Pancreas (tissue), 10 donors: ENCODE data around the gene BNIP3. TPM values are rescaled to one million over a fixed set of nuclear protein-coding genes. Genes with fewer than 3 reads are reported as not detected.

Experiments
- ATAC-seq, 4 donors: fragments of 200-7000 bp; cut with Tn5 transposase; one replicate each; pipeline versions ENCODE4 v1.8.0 to v1.9.1; 2020; ENCODE audit warnings: mild to moderate bottlenecking in 4 of 4, moderate library complexity in 4 of 4
- DNase-seq, 6 donors: peaks; one replicate each; pipeline ENCODE4 v3.0.0-alpha.2; 2020
- FAIRE-seq: peaks from 2 replicates; lab custom pipeline; 2012; peaks lifted over from hg19 to GRCh38; lab: Jason Lieb, UNC
- H3K27ac ChIP-seq, 4 donors: fragments of 200-600 bp; sonication (generic); 1 replicate in 3 of 4; 2 replicates in 1 of 4; pipeline versions ENCODE4 v1.5.0 to v1.8.0; 2020
- H3K27me3 ChIP-seq, 4 donors: fragments of 200-600 bp; one replicate each; pipeline ENCODE4 v1.8.0; 2021
- H3K36me3 ChIP-seq, 3 donors: fragments of 200-600 bp; sonication (generic) in 1 of 3; one replicate each; pipeline versions ENCODE4 v1.5.0 to v1.8.0; 2020 to 2021
- H3K4me1 ChIP-seq, 3 donors: fragments of 200-600 bp; one replicate each; pipeline ENCODE4 v1.8.0; 2021
- H3K4me3 ChIP-seq, 4 donors: fragments of 200-600 bp; sonication (generic) in 2 of 4; one replicate each; pipeline versions ENCODE4 v1.5.0 to v1.8.0; 2020 to 2021
- H3K9me3 ChIP-seq, 4 donors: fragments of 200-600 bp; one replicate each; pipeline ENCODE4 v1.8.0; 2021
- CTCF ChIP-seq, 4 donors: fragments of 200-600 bp; sonication (generic) in 3 of 4; IDR thresholded peaks; one replicate each; pipeline versions ENCODE4 v1.5.0 to v1.8.0; 2021; ENCODE audit warnings: antibody characterized with exemption in 4 of 4
- WGBS, 2 donors: extraction: QIAGEN DNeasy Blood & Tissue Kit; methylation state at CpG; one replicate each; pipeline ENCODE4 v1.1.7; 2013; 5-methylcytosine and 5-hydroxymethylcytosine counted together
- intact Hi-C, 3 donors: fragments of 100-400 bp; cut with DNase I; formaldehyde crosslinking; loops; one replicate each; pipeline versions ENCODE4 v1.11.1 to v1.14.2; 2022
- polyA plus RNA-seq, 2 donors: library from polyadenylated mRNA; stranded (reverse); fragments of 200-250 nt; gene quantifications; one replicate each; pipeline ENCODE4 v1.2.3, GENCODE V29; 2013
- total RNA-seq, 6 donors: library from RNA; stranded (reverse); fragmentation: NEBNext Ultra II Directional in 4 of 6; extraction: Animal tissue kit (Norgen Biotek cat#: 25700) in 4 of 6; gene quantifications; one replicate each; pipeline versions ENCODE4 v1.2.1 to v1.2.4, GENCODE V29; 2021 to 2023
- donor health status: healthy with polysubstance abuse.
- donor health status: DM: no; HTN: no; CAD: no; lungs with moderate emphysema.
- donor health status: DM: no; HTN: no; CAD: no.
- donor health status: control.
- donor health status: control.
- donor health status: Bipolar disorder and iron deficiency.
- donor health status: DM: yes; HTN: yes; CAD: no.
- donor health status: DM: no; HTN: no; CAD: no.
- donor health status: DM: no; HTN: no; CAD: no.
- donor health status: DM: yes; HTN: yes; CAD: no.

Gene BNIP3
- total RNA-seq (100 to 1,000 TPM in 4 of 6 donors, 10 to 100 TPM in 2; 65.7 to 471 (median 217) TPM), polyA plus RNA-seq (100 to 1,000 TPM in 1 of 2 donors, 10 to 100 TPM in 1; 84.2 to 166 TPM)

GRCh38 chr10:131981429-131982184 is at the start of gene BNIP3:
Gene BNIP3, minus strand, starts transcription at chr10:131981923. Its CDS starts 117 bp downstream, at chr10:131981806.
- peak within 1 kb of the TSS; percentile 85 to 89 (median 88) for H3K27ac ChIP-seq
- intact Hi-C loops = no loop called here
- peak; percentile 81 to 89 (median 83) for ATAC-seq
- no peak for FAIRE-seq
- no peak for TF ChIP-seq CTCF (IDR thresholded peaks at IDR 0.05)
- WGBS, 2 donors = 0 to 1% methylated on average over 65 to 100 of the region's 100 CpGs
- no peaks in the 10 kb centered on the region for H3K36me3 ChIP-seq
- peak; percentile 94 to 99 (median 98) for DNase-seq
- no peaks in the 10 kb centered on the region for H3K27me3 ChIP-seq
- H3K4me3 ChIP-seq = peak within 1 kb of the TSS; percentile 76 to 99 (median 96)
- H3K4me1 ChIP-seq = peaks cover 0 to 17% (median 0%) of the 10 kb centered on the region in 3 donors
- H3K9me3 ChIP-seq = no peaks in the 10 kb centered on the region

GRCh38 chr10:132030898-132031463 is 49.3 kb upstream of the BNIP3 start:
- FAIRE-seq = no peak
- ATAC-seq = no peak
- Histone ChIP-seq H3K27ac (no peak overlapping the region), H3K4me3 (no peak overlapping the region), H3K36me3 (no peaks in the 10 kb centered on the region), H3K4me1 (no peaks in the 10 kb centered on the region), H3K27me3 (peaks cover 0 to 5% (median 0%) of the 10 kb centered on the region in 4 donors), H3K9me3 (no peaks in the 10 kb centered on the region)
- intact Hi-C loops = no loop called here
- no peak for TF ChIP-seq CTCF (IDR thresholded peaks at IDR 0.05)
- no peak for DNase-seq
- 57 to 58% methylated on average over 12 of the region's 12 CpGs for WGBS, 2 donors

- no peak for TF ChIP-seq CTCF (IDR thresholded peaks at IDR 0.05)
- WGBS, 2 donors = 54 to 56% methylated on average over 6 of the region's 6 CpGs
- intact Hi-C loops = no loop called here
- no peak overlapping the region for H3K27ac ChIP-seq
- no peaks in the 10 kb centered on the region for H3K36me3 ChIP-seq
- no peak for DNase-seq
- no peak for ATAC-seq
- no peaks in the 10 kb centered on the region for H3K9me3 ChIP-seq
- no peak for FAIRE-seq
- no peaks in the 10 kb centered on the region for H3K4me1 ChIP-seq
- H3K27me3 ChIP-seq = peaks cover 0 to 5% (median 5%) of the 10 kb centered on the region in 4 donors
- no peak overlapping the region for H3K4me3 ChIP-seq
Measured at GRCh38 chr10:132028706-132029105, 47.0 kb upstream of the BNIP3 start.

GRCh38 chr10:132027423-132027983 is 45.8 kb upstream of the BNIP3 start:
- no peaks in the 10 kb centered on the region for H3K9me3 ChIP-seq
- no peak for ATAC-seq
- H3K27me3 ChIP-seq = peaks cover 0 to 5% (median 2%) of the 10 kb centered on the region in 4 donors
- no peaks in the 10 kb centered on the region for H3K36me3 ChIP-seq
- 58 to 70% methylated on average over 3 of the region's 3 CpGs for WGBS, 2 donors
- H3K27ac ChIP-seq = no peak overlapping the region
- intact Hi-C loops = no loop called here
- peaks cover 0 to 3% (median 0%) of the 10 kb centered on the region in 3 donors for H3K4me1 ChIP-seq
- no peak for FAIRE-seq
- no peak overlapping the region for H3K4me3 ChIP-seq
- no peak for DNase-seq
- TF ChIP-seq CTCF (IDR thresholded peaks at IDR 0.05) = no peak
